Tibial nerve (tissue), 4 donors: ENCODE data around the gene SERPINB13.

Experiments
- CTCF ChIP-seq, 5 experiments: fragments of 200-600 bp in 3 of 5; fragments of 450-650 bp in 2 of 5; sonication (generic) in 3 of 5; IDR thresholded peaks; one replicate each; pipeline ENCODE4 v1.5.1; 2016 to 2019; ENCODE audit warnings: antibody characterized with exemption in 5 of 5, mild to moderate bottlenecking in 3 of 5, moderate library complexity in 2 of 5
- EP300 ChIP-seq, 2 donors: sonication (generic); formaldehyde crosslinking; IDR thresholded peaks; one replicate each; pipeline ENCODE4 v1.6.1; 2017; ENCODE audit warnings: antibody characterized with exemption in 2 of 2, mild to moderate bottlenecking in 1 of 2
- POLR2A ChIP-seq, 2 donors: fragments of 450-650 bp; IDR thresholded peaks; one replicate each; pipeline ENCODE4 v1.6.1; 2017; ENCODE audit warnings: antibody characterized with exemption in 2 of 2, mild to moderate bottlenecking in 2 of 2, moderate library complexity in 2 of 2

GRCh38 chr18:63585988-63586387 lies 1.2 kb upstream of the SERPINB13 start:
- no peak for TF ChIP-seq CTCF (IDR thresholded peaks at IDR 0.05)
- TF ChIP-seq POLR2A (IDR thresholded peaks at IDR 0.05): no peak
- TF ChIP-seq EP300 (IDR thresholded peaks at IDR 0.05): no peak
